Sciatic nerve (tissue), 2 donors: ENCODE results near the gene ATPAF1. TPM values are rescaled to one million over a fixed set of nuclear protein-coding genes. Genes with fewer than 3 reads are reported as not detected.

Source experiments
- ATAC-seq: fragments of 200-7000 bp; cut with Tn5 transposase; one replicate; pipeline ENCODE4 v1.9.1; 2020; ENCODE audit warnings: mild to moderate bottlenecking, moderate library complexity
- DNase-seq: peaks from one replicate; pipeline ENCODE4 v3.0.0-alpha.2; 2020; ENCODE audit warnings: low spot score
- intact Hi-C: fragments of 100-400 bp; cut with DNase I; formaldehyde crosslinking; loops from one replicate; pipeline ENCODE4 v1.14.2; 2022
- total RNA-seq: library from RNA; stranded (reverse); fragmentation: NEBNext Ultra II Directional; extraction: Animal tissue kit (Norgen Biotek cat#: 25700); gene quantifications from one replicate; pipeline ENCODE4 v1.2.1, GENCODE V29; 2021
- donor health status: DM: no; HTN: no; CAD: no.
- donor health status: DM: no; HTN: no; CAD: no.

ATPAF1 gene
- total RNA-seq, 1 donor from 2014 or later: 24.0 TPM

DNA sequence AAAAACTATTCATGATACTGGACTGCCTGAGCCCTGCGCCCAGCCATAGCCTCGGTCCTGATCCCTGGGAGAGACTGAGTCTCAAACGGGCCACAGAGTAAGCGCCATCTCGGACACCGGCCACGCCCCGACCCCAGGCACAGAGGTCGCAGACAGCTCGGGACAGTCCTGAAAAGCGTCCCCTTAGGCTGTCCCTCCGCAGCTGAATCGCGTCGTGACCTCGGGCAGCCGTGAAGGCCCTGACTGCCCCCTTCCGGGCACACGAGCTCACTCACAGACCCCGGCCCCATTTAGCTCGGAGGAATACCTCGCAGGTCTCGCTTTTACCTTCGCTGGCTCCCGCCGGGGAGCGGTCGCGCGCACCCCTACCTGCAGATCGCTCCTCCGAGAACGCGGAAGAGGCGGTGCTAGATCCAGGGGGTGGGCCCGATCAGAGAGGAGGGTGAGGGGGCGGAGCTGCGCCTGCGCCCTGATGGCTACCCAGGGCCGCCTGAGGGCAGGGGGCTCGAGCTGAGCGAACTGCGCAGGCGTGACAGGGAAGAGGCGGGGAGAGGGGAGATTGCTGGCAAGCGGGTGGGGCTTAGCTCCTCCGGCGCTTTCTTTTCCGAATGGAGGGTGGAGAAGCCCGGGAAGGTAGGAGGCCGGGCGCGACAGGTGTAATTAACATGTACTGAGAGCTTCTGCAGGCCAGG, 64.2 kb downstream of the ATPAF1 start, which contains the start of gene MKNK1:
Gene MKNK1 (minus strand): TSS at position 411 of the 692 bp plus-strand sequence. CDS start 20,941 bp downstream, outside the sequence.
- intact Hi-C loops: no loop called here
- ATAC-seq (peak; percentile 99), DNase-seq (peak; percentile 99)

DNA sequence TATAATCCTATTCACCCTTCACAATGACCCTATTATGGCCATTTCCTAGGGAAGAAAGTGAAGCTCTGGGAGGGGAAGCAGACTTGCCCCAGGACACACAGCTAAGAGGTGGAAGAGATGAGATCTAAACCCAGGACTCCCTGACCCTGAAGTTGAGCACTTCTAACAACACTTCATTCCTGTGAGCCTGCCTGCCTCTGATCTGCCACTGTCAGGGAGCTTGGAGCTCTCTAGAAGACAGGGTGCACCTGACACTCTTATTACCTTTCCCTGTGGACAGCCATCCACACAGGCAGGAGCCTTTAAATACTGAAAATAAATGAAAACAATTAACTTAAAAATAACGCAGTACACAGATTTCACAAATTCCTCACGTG, 64.7 kb downstream of the ATPAF1 start:
- intact Hi-C loops: no loop called here
- DNase-seq (no peak), ATAC-seq (peak; percentile 3)

DNA sequence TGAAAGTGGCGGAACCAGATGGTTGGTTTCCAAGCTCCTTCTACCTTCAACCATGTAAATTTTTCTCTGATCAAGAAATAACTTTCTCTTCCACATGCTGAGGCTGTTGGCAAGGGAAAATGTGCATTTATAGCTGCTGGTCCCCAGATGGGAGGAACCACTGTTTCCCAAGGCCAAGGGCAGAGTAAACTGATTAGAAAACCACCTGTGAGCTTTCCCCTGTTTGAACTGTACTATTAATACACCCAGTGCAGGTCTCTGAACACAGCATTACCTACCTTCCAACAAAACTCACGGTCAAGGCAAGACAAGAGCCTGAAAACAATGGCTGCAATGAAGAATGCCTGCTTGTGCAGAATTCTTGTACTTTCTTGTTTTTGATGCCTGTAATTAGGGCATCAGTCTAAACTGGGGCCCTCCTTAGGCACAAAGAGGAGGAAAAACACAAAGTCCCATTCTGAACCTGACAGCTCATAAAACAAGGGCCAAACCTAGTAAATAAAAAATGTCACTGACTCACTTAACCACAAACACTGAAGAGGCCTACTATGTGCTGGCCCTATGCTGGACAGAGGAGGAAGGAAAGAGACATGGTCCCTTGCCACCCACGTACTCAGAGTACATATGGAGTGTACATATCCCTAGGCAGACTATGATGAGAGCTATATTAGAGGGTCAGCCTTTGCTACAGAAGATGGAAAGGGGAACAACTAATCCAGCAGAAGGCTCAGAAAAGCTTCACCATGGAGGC, 66.7 kb downstream of the ATPAF1 start:
- intact Hi-C loops: no loop called here
- DNase-seq (no peak), ATAC-seq (no peak)

DNA sequence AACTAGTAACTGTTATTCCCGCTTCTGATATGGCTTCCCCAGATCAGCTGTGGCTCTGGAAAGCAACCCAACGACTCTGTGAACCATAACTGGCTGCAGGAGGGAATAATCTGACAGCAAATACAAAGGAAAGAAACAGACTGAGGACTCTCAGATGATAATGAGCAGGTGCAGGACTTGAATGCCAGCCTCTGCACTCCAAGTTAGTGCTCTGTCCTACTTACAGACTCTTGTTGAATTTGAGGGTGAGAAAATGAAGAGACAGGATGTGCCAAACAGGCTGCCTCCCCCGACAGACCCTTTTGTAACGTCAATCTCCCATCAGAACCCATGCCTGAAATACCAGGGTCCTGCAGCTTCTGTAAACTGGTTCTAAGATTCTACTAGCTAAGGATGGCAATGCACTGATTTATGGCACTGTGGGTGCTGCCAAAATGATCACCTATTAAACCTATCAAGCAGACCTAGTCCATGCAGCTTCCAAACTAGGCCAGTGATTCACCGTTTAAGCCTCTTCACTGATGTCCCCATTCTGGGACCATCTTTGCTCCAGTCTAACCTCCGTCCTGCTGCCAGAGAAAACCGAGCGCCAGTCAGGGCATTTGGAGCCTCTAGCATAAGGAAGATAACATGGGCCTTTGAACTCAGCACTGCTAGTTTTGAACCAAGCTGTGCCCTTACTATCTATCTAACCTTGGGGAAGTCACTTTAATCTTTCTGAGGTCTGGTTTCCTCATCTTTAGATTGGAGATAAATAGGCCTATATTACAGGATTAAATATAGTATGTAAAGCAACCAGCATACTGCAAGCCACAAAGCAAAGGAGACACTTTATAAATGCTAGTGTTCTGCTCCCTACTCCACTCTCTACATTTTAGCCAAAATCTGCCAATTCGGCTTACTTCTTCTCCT, 68.8 kb downstream of the ATPAF1 start:
- no peak for DNase-seq
- intact Hi-C loops: no loop called here
- no peak for ATAC-seq

DNA sequence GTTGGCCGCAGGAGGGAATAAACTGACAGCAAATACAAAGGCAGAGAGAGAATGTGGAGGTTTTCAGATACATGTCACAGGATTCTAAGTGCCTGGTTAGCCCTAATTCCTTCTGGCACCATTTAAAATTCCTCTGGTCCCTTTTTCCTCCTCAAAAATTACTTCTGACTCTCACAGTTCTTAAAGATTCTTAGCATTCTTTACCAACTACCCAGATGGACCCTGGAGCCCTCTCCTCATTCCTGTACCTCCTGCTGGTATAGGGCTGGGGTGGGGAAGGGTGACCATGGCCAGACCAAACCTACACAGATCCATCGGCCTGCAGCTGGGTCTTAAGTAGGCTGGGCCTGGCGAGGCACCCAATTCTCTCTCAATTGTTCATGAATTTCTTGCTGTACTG, 71.3 kb downstream of the ATPAF1 start:
- ATAC-seq (no peak), DNase-seq (no peak)
- intact Hi-C loops: no loop called here

DNA sequence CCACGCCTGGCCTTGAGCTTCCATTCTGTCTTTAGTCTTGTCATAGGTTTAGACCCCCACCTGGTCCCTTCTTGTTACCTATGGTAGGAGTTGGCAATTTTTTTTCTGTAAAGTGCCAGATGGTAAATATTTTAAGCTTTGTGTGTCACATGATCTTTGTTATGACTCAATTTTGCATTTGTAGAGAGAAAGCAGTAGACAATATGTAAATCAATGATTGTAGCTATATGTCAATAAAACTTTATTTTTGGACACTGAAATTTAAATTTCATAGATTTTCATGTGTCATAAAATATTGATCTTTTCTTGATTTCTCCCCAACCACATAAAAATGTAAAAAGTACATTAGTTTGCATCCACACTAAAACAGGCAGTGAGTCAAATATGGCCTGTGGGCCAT, 72.1 kb downstream of the ATPAF1 start:
- intact Hi-C loops: no loop called here
- ATAC-seq: no peak
- no peak for DNase-seq

DNA sequence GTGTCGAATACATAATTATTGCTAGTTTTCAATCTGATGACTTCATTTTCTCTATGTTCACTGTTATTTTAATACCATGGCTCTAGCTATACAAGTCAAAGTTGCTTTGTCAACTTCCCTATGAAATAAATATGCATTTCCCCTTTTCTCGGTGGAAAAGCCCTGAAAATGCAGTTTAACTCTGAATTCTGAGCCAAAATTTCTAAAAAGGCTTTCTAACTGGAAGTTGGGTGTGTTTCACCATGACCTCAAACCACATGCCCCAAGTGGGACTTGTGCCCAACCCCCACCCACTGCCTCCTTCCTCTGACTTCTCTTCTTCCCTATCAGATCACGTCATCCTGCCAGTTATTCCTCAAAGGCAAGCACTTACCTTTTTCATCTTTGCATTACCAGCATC, 73.0 kb downstream of the ATPAF1 start:
- intact Hi-C loops: no loop called here
- ATAC-seq: peak; percentile 90
- DNase-seq: peak; percentile 88

DNA sequence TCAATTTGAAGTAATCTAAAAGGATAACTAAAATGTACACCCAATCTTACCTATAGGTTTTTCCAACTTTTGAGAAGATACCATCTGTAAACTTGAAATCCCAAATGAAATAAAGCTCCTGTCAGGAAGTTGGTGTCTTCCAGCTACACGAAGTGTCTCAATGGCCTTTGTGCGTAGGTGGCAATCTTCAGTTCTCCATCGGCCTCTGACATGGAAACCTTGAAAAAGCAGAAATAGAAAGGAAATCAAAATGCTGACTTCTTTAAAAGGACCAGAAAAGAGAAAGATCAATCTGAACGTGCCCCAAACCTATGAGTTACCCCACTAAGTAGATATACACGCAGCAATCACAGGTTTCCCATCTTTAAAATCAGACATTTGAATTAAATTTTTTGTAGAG, 74.1 kb downstream of the ATPAF1 start:
- intact Hi-C loops: no loop called here
- no peak for DNase-seq
- peak; percentile 18 for ATAC-seq

DNA sequence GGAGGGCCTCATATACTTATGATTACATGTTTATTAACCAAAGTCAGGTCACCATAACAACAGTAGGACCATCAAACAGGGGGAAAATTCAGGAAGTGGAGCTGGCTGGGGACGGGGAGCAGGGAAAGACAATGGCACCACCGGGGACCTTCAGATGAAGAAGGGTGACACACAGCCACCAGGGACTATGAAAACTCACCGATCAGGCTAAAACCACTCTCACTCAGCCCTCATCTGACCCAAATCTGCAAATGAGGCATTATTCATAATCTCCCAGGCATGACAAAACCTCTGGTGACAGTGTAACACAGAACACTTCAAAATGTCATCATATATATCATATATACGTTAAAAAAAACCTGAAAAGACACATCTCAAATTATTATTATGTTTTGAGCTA, 75.3 kb downstream of the ATPAF1 start:
- ATAC-seq: no peak
- intact Hi-C loops: no loop called here
- no peak for DNase-seq

DNA sequence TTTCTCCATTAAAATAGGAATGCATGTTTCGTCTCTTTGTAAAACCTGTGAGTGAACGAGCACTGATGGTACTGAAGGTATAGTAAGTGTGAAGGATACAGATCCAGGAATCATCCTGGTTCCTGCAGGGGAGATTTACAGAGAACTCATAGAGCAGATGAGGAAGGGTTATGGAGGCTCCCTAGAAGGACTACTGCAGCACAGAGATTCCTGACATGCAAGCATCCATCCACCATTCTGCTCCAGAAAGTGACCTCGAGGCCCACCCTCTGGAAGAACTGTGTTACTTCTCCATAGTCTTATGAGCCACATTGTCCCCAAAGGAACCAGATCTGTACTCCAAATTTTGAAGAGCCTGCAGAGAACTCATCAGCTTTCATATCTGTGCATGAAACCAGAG, 78.6 kb downstream of the ATPAF1 start:
- intact Hi-C loops: no loop called here
- no peak for ATAC-seq
- DNase-seq: no peak

DNA sequence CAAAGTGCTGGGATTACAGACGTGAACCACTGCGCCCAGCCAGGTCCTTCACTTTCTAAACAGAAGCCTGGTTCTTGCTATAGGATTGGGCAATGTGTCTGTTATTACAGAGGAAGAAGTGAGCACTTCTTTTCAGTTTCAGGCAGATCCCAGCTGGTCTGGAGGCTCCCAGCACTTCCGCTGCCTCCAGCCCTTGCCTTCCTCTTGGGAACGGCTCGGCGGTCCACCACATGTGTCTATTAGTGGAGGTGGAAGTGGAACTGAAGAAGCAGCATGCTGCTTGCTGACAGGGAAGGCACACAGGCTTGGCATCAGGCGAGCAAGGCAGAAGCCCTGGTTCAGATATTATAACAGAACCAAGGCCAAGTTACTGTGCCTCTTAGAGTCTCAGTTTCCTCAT, 81.1 kb downstream of the ATPAF1 start:
- intact Hi-C loops: no loop called here
- DNase-seq (peak; percentile 68), ATAC-seq (peak; percentile 90)

DNA sequence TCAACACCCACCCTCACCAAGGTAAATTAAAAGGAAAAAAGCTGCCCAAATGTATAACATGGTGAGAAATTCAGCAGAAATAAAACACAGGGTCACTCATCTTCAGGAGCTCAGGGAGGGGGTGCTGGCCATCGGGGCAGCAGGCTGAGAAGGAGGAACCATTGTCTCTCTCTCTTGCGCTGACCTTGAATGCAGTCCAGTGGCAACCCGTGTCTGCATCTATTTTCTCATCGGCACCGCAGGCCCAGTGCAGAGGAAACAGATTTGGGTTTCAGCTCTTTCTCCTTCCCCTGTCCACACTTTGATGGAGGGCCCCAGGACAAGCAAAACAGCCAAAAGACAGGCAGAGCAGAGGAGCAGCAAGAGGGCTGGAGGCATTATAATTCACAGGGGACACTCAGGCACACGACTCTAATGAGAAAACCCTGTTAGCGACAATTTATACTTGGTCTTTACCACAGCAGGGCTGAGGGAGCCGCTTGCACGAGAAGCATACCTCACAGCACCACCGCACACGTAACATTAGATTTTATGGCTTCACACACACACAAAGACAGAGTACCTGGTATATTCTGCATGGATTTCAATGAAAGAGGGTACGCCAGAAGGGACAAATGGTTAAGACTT, 82.7 kb downstream of the ATPAF1 start:
- no peak for DNase-seq
- no peak for ATAC-seq
- intact Hi-C loops: no loop called here

DNA sequence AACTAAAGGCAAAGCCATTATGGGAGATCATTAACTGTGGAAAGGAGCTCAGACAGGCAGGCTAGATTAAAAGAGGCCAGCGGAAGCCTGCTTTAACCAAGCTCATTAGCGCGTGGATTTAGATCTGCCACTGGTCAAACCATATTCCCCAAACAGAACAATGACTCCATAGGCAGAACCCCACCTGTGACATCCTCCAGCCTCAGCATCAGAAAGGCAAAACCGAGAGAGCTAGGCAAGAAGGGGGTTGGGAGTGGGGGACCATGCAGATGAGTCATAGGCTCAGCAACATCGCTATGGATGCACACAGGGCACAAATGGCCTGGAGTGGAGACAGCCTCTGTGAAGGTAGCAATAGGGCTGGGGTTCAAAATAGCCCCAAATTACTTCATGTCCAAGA, 84.7 kb downstream of the ATPAF1 start:
- intact Hi-C loops: no loop called here
- DNase-seq: no peak
- ATAC-seq: no peak

DNA sequence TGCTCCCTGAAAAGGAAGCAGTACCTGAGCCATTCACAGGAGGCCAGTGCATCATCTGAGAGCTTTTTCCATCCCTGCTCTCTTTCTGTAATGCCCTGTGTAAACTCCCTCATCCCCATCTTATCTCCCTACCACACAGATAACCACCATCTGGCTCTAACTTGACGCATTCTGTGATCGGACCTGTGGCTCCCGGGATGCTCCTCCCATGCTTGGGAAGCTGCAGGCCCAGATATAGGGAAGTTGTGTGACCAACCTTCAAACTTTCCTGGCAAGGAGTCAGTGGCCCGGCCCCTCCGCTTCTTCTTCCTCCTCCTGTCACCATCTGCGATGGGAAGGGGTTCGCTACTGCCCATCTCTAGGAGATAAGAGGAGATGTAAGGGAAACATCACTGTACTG, 85.2 kb downstream of the ATPAF1 start:
- ATAC-seq (no peak), DNase-seq (no peak)
- intact Hi-C loops: no loop called here

Other genes starting within 250 kb of the ATPAF1 start
- 0.13 TPM for gene DMBX1, start 178.5 kb downstream of the ATPAF1 start, total RNA-seq
- not detected for gene KNCN, start 116.7 kb downstream of the ATPAF1 start, total RNA-seq
- 72.6 TPM for gene MKNK1, start 64.1 kb downstream of the ATPAF1 start, total RNA-seq
- gene MOB3C, start 51.6 kb downstream of the ATPAF1 start, total RNA-seq: 25.8 TPM
- gene TEX38, start 3.5 kb upstream of the ATPAF1 start, total RNA-seq: not detected
- gene EFCAB14, start 50.8 kb upstream of the ATPAF1 start, total RNA-seq: 109 TPM
- gene CYP4B1, start 130.7 kb upstream of the ATPAF1 start, total RNA-seq: 20.9 TPM